HCT116 (cell line): ENCODE results near the gene DNAJC8. TPM values are rescaled to one million over a fixed set of nuclear protein-coding genes. Genes with fewer than 3 reads are reported as not detected.

ENCODE experiments used
- ATAC-seq: fragments of 200-7000 bp; cut with Tn5 transposase; 2 replicates; pipeline ENCODE4 v1.9.1; 2020; ENCODE audit warnings: mild to moderate bottlenecking, moderate library complexity
- BruUV-seq: library from RNA; stranded (reverse); fragments of 400-500 nt; replicated peaks from 2 replicates; lab custom pipeline; 2021; lab: Mats Ljungman, UMichigan
- CTCF ChIA-PET: fragments of 300-600 bp; sonication (Branson Sonifier 250); formaldehyde crosslinking; loops from one replicate; lab custom pipeline; 2021; ENCODE audit warnings: antibody characterized with exemption; lab: Charles Lee
- POLR2A ChIA-PET: fragments of 300-600, 350-600 bp; sonication (Branson Sonifier 250); formaldehyde crosslinking; loops from one replicate; lab custom pipeline; 2021; ENCODE audit warnings: antibody characterized with exemption; lab: Charles Lee
- RAD21 ChIA-PET, 2 experiments: fragments of 300-600 bp; sonication (Branson Sonifier 250); formaldehyde crosslinking; loops; one replicate each; lab custom pipeline; 2023; ENCODE audit warnings: low total read pairs in 2 of 2; ENCODE audit not compliant: uncharacterized antibody in 2 of 2, unreplicated experiment in 2 of 2, low non-redundant PET in 1 of 2; lab: Charles Lee
- DNase-seq: peaks from one replicate; pipeline ENCODE4 v3.0.0-alpha.2; 2010; ENCODE audit warnings: low read depth, low spot score
- H2AFZ ChIP-seq: fragments of 200-600 bp; shearing (Covaris generic), sonication (generic); 2 replicates; pipeline ENCODE4 v1.6.1; 2017; ENCODE audit warnings: low read depth, mixed run types, mixed read lengths, antibody characterized with exemption, low read length; ENCODE audit not compliant: poor library complexity, severe bottlenecking
- H3K27ac ChIP-seq: 2 replicates; pipeline ENCODE4 v1.5.1; 2012; ENCODE audit warnings: low read depth, low read length
- H3K27me3 ChIP-seq: fragments of 200-600 bp; sonication (generic); 2 replicates; pipeline ENCODE4 v1.6.1; 2016; ENCODE audit warnings: mixed run types, low read length, mixed read lengths; ENCODE audit not compliant: insufficient read depth
- H3K36me3 ChIP-seq, 2 experiments: fragments of 200-500 bp in 1 of 2; fragments of 200-600 bp in 1 of 2; sonication (Bioruptor generic) in 1 of 2; sonication (generic) in 1 of 2; 2 replicates each; pipeline versions ENCODE4 v1.5.1 to v1.6.1; 2014 to 2016; ENCODE audit warnings: low read length in 2 of 2, inconsistent platforms in 1 of 2, mixed read lengths in 1 of 2, mixed run types in 1 of 2; ENCODE audit not compliant: insufficient read depth in 2 of 2, control insufficient read depth in 1 of 2
- H3K4me1 ChIP-seq, 2 experiments: fragments of 200-600 bp in 1 of 2; sonication (generic) in 1 of 2; 2 replicates each; pipeline versions ENCODE4 v1.5.1 to v1.6.1; 2012 to 2017; ENCODE audit warnings: low read length in 2 of 2, inconsistent platforms in 1 of 2, mild to moderate bottlenecking in 1 of 2, mixed read lengths in 1 of 2, mixed run types in 1 of 2, moderate library complexity in 1 of 2; ENCODE audit not compliant: insufficient read depth in 2 of 2, control insufficient read depth in 1 of 2
- H3K4me2 ChIP-seq: fragments of 200-600 bp; sonication (generic); 2 replicates; pipeline ENCODE4 v1.6.1; 2017; ENCODE audit warnings: mixed run types, low read length, mixed read lengths
- H3K4me3 ChIP-seq, 2 experiments: fragments of 200-600 bp in 1 of 2; sonication (generic) in 1 of 2; replicated peaks in 1 of 2; 2 replicates each; pipeline ENCODE4 v1.5.1; 2011 to 2016; ENCODE audit warnings: low read length in 2 of 2, control low read depth in 1 of 2, low read depth in 1 of 2, mild to moderate bottlenecking in 1 of 2, mixed read lengths in 1 of 2, mixed run types in 1 of 2
- H3K79me2 ChIP-seq: fragments of 200-600 bp; sonication (generic); 2 replicates; pipeline ENCODE4 v1.6.1; 2017; ENCODE audit warnings: mild to moderate bottlenecking, mixed run types, low read length, moderate library complexity, mixed read lengths; ENCODE audit not compliant: insufficient read depth
- H3K9ac ChIP-seq: fragments of 200-600 bp; sonication (generic); 2 replicates; pipeline ENCODE4 v1.6.1; 2016; ENCODE audit warnings: low read length, mixed read lengths
- H3K9me2 ChIP-seq: fragments of 200-600 bp; sonication (generic), shearing (Covaris generic); 2 replicates; pipeline ENCODE4 v1.6.1; 2017; ENCODE audit warnings: mixed run types, mild to moderate bottlenecking, moderate library complexity; ENCODE audit not compliant: insufficient read depth
- H3K9me3 ChIP-seq, 2 experiments: fragments of 200-500 bp in 1 of 2; fragments of 200-600 bp in 1 of 2; sonication (Bioruptor generic) in 1 of 2; sonication (generic) in 1 of 2; 2 replicates each; pipeline ENCODE4 v1.6.1; 2014 to 2017; ENCODE audit warnings: low read length in 2 of 2, mixed read lengths in 2 of 2, inconsistent platforms in 1 of 2, low read depth in 1 of 2, mild to moderate bottlenecking in 1 of 2, mixed run types in 1 of 2, moderate library complexity in 1 of 2; ENCODE audit not compliant: control insufficient read depth in 1 of 2, insufficient read depth in 1 of 2
- H4K20me1 ChIP-seq: fragments of 200-600 bp; sonication (generic), shearing (Covaris generic); 2 replicates; pipeline ENCODE4 v1.6.1; 2017; ENCODE audit warnings: mixed run types, mild to moderate bottlenecking, moderate library complexity; ENCODE audit not compliant: insufficient read depth
- EGR1 ChIP-seq: IDR thresholded peaks from 2 replicates; pipeline ENCODE4 v1.6.1; 2012; ENCODE audit warnings: low read depth
- EZH2 ChIP-seq: fragments of 200-600 bp; sonication (generic); IDR thresholded peaks from 2 replicates; pipeline ENCODE4 v1.6.1; 2017; ENCODE audit warnings: antibody characterized with exemption, mixed run types
- EZH2phosphoT487 ChIP-seq: fragments of 200-600 bp; IDR thresholded peaks from 2 replicates; pipeline ENCODE4 v1.6.1; 2018; ENCODE audit warnings: antibody characterized with exemption, borderline replicate concordance
- FOSL1 ChIP-seq: IDR thresholded peaks from 2 replicates; pipeline ENCODE4 v1.6.1; 2012; ENCODE audit warnings: low read depth
- POLR2A ChIP-seq: IDR thresholded peaks from 2 replicates; pipeline ENCODE4 v1.7.0; 2011; ENCODE audit warnings: borderline replicate concordance; ENCODE audit not compliant: insufficient read depth, insufficient read length; ENCODE audit errors: extremely low read depth
- RAD21 ChIP-seq: IDR thresholded peaks from 2 replicates; pipeline ENCODE4 v1.6.1; 2012; ENCODE audit warnings: low read depth, mild to moderate bottlenecking
- SIN3A ChIP-seq: IDR thresholded peaks from 2 replicates; pipeline ENCODE4 v1.6.1; 2012; ENCODE audit warnings: low read depth
- TCF7L2 ChIP-seq: IDR thresholded peaks from 2 replicates; pipeline ENCODE4 v1.7.0; 2011; ENCODE audit warnings: borderline replicate concordance, inconsistent platforms; ENCODE audit not compliant: insufficient read depth, insufficient read length; ENCODE audit errors: extremely low read depth
- ZFX ChIP-seq: fragments of 450-650 bp; IDR thresholded peaks from 2 replicates; pipeline ENCODE4 v1.6.1; 2017
- intact Hi-C: fragments of 100-400 bp; cut with micrococcal nuclease; formaldehyde crosslinking; loops from 2 replicates; pipeline ENCODE4 v1.10.0; 2022
- total RNA-seq: library from RNA; stranded (reverse); gene quantifications from one replicate; pipeline ENCODE4 v1.2.1, GENCODE V29; 2021; ENCODE audit not compliant: unreplicated experiment
- TF ChIP-seq, protein P1 (sequence below): IDR thresholded peaks from 2 replicates; pipeline ENCODE4 v1.6.1; 2011; ENCODE audit warnings: mild to moderate bottlenecking, low read length, moderate library complexity; ENCODE audit not compliant: insufficient replicate concordance; ENCODE audit errors: extremely low read depth

The DNAJC8 gene
- total RNA-seq, 1 experiment from 2014 or later: 102 TPM

DNA sequence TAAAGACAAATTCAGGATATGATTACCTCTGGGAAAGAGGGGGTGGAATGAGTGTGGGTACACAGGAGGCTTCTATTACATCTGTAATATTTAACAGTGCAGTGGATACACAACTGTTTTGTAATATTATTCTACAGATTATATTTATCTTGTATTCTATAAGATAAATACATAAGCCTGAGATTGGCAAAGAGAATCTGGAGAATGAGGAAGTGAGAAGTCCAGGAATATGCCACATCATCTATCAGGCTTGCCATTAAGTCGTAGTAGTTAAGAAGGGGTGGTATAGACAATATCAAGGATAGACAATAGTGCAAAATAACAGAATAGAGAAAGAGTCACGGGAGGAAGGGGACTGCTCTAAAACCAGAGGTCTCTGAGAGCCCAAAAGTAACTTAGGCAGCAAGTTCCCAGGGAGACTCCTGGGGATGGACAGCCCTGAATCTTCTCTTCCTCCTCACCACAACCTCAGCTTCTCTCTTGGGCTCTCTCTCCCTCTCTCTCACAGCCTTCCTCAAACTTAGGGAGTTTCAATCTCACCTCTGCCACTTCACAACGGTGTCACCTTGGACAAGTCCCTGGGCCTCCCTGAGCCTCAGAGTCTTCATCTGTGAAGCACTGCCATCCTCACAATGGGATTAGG, 42.4 kb downstream of the DNAJC8 start:
- no peak overlapping the region for H2AFZ ChIP-seq
- H3K27ac ChIP-seq: no peak overlapping the region
- H4K20me1 ChIP-seq: no peaks in the 10 kb centered on the region
- H3K9ac ChIP-seq: no peak overlapping the region
- H3K4me1 ChIP-seq: peaks cover 4 to 22% of the 10 kb centered on the region in 2 experiments; a peak in 3 of 4 replicates
- intact Hi-C loops: no loop called here
- RAD21 ChIA-PET: no interaction called here
- no peaks in the 10 kb centered on the region for H3K36me3 ChIP-seq
- no peaks in the 10 kb centered on the region for H3K9me2 ChIP-seq
- no peak for ATAC-seq
- TF ChIP-seq SIN3A (no peak), RAD21 (no peak), ZFX (no peak), EZH2 (no peak), FOSL1 (no peak), POLR2A (no peak), TCF7L2 (no peak), EZH2phosphoT487 (no peak), EGR1 (no peak)
- TF ChIP-seq, protein P1, sequence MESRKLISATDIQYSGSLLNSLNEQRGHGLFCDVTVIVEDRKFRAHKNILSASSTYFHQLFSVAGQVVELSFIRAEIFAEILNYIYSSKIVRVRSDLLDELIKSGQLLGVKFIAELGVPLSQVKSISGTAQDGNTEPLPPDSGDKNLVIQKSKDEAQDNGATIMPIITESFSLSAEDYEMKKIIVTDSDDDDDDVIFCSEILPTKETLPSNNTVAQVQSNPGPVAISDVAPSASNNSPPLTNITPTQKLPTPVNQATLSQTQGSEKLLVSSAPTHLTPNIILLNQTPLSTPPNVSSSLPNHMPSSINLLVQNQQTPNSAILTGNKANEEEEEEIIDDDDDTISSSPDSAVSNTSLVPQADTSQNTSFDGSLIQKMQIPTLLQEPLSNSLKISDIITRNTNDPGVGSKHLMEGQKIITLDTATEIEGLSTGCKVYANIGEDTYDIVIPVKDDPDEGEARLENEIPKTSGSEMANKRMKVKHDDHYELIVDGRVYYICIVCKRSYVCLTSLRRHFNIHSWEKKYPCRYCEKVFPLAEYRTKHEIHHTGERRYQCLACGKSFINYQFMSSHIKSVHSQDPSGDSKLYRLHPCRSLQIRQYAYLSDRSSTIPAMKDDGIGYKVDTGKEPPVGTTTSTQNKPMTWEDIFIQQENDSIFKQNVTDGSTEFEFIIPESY: no peak
- no peak overlapping the region for H3K4me3 ChIP-seq
- no peak for DNase-seq
- H3K27me3 ChIP-seq: no peaks in the 10 kb centered on the region
- no TSS peak for BruUV-seq
- H3K79me2 ChIP-seq: no peaks in the 10 kb centered on the region
- POLR2A ChIA-PET: no interaction called here
- no peak overlapping the region for H3K4me2 ChIP-seq
- CTCF ChIA-PET: no interaction called here
- no peaks in the 10 kb centered on the region for H3K9me3 ChIP-seq
